ENCODE data around the gene ATE1. TPM values are rescaled to one million over a fixed set of nuclear protein-coding genes. Genes with fewer than 3 reads are reported as not detected.

ATE1 gene
- total RNA-seq, 1 experiment from 2014 or later, result 23.8 TPM

GRCh38 chr10:121813211-121813815 is 114.5 kb downstream of the ATE1 start (continued):
- no peak for TF ChIP-seq ZNF425 (CRISPR knock-in tag; conservative IDR thresholded peaks at IDR 0.05)
- no peak for TF ChIP-seq SP1 (CRISPR knock-in tag; conservative IDR thresholded peaks at IDR 0.05)
- no peak for TF ChIP-seq GTF2I (CRISPR knock-in tag; conservative IDR thresholded peaks at IDR 0.05)
- no peak for TF ChIP-seq PRDM15 (CRISPR knock-in tag; IDR thresholded peaks at IDR 0.05)
- TF ChIP-seq TP53 (CRISPR knock-in tag; IDR thresholded peaks at IDR 0.05), result no peak
- no peak for TF ChIP-seq NFATC4 (CRISPR knock-in tag; IDR thresholded peaks at IDR 0.05)
- TF ChIP-seq GABPB1 (CRISPR knock-in tag; IDR thresholded peaks at IDR 0.05), result no peak
- no peak for TF ChIP-seq KAT7 (CRISPR knock-in tag; IDR thresholded peaks at IDR 0.05; ENCODE audit: borderline replicate concordance)
- TF ChIP-seq OVOL2 (CRISPR knock-in tag; IDR thresholded peaks at IDR 0.05; ENCODE audit: borderline replicate concordance), result no peak

GRCh38 chr10:121812031-121812430 is 115.8 kb downstream of the ATE1 start:
- H3K27ac Mint-ChIP-seq, result peak overlapping the region; percentile 9; the same call in 1 of the 2 replicates
- peaks cover 2% of the 10 kb centered on the region; the same call in 1 of the 2 replicates for H3K4me1 Mint-ChIP-seq
- ATAC-seq (no peak), DNase-seq (ENCODE audit: low spot score) (no peak)
- ChIA-PET CTCF (interaction anchor here (1.2 kb wide), 1 partner anchor 13 kb away, joined by 4 read pairs; no protein-coding TSS in a partner anchor), POLR2A (no interaction called here)
- no peak for TF ChIP-seq ATF1 (CRISPR knock-in tag; IDR thresholded peaks at IDR 0.05)
- TF ChIP-seq ESRRA (CRISPR knock-in tag; IDR thresholded peaks at IDR 0.05; ENCODE audit: borderline replicate concordance), result no peak
- TF ChIP-seq E2F5 (CRISPR knock-in tag; IDR thresholded peaks at IDR 0.05), result no peak
- TF ChIP-seq TEAD4 (CRISPR knock-in tag; IDR thresholded peaks at IDR 0.05), result no peak
- TF ChIP-seq SOX15 (CRISPR knock-in tag; IDR thresholded peaks at IDR 0.05), result no peak
- no peak for TF ChIP-seq ZNF263 (CRISPR knock-in tag; IDR thresholded peaks at IDR 0.05; ENCODE audit: low read depth)
- TF ChIP-seq ZNF121 (CRISPR knock-in tag; IDR thresholded peaks at IDR 0.05), result no peak
- TF ChIP-seq MXD4 (CRISPR knock-in tag; IDR thresholded peaks at IDR 0.05; ENCODE audit: borderline replicate concordance), result no peak
- no peaks in the 10 kb centered on the region; the same call in 1 of the 2 replicates for H3K9me3 Mint-ChIP-seq
- H3K27me3 Mint-ChIP-seq (ENCODE audit: low read depth), result no peaks in the 10 kb centered on the region
- H3K36me3 Mint-ChIP-seq, result 0 out of 2 replicates have a peak, but pooled peaks cover 3% of the 10 kb centered on the region
- no peak overlapping the region for H3K4me3 Mint-ChIP-seq

GRCh38 chr10:121811386-121811785 is 116.4 kb downstream of the ATE1 start:
- H3K27ac Mint-ChIP-seq, result no peak overlapping the region
- no peaks in the 10 kb centered on the region for H3K27me3 Mint-ChIP-seq (ENCODE audit: low read depth)
- ChIA-PET POLR2A (no interaction called here), CTCF (no interaction called here)
- no peak for ATAC-seq
- no peak for TF ChIP-seq GRHL2 (CRISPR knock-in tag; IDR thresholded peaks at IDR 0.05; ENCODE audit: insufficient replicate concordance, severe bottlenecking)
- no peak for TF ChIP-seq E2F1 (CRISPR knock-in tag; IDR thresholded peaks at IDR 0.05)
- no peak for TF ChIP-seq ELF4 (CRISPR knock-in tag; IDR thresholded peaks at IDR 0.05; ENCODE audit: low read depth)
- TF ChIP-seq RELA (CRISPR knock-in tag; IDR thresholded peaks at IDR 0.05; ENCODE audit: borderline replicate concordance), result no peak
- TF ChIP-seq ERG (CRISPR knock-in tag; IDR thresholded peaks at IDR 0.05), result no peak
- TF ChIP-seq CTCF (IDR thresholded peaks at IDR 0.05), result no peak
- no peak for DNase-seq (ENCODE audit: low spot score)
- peaks cover 2% of the 10 kb centered on the region; the same call in 1 of the 2 replicates for H3K4me1 Mint-ChIP-seq
- no peaks in the 10 kb centered on the region; the same call in 1 of the 2 replicates for H3K9me3 Mint-ChIP-seq
- 0 out of 2 replicates have a peak, but pooled peaks cover 2% of the 10 kb centered on the region for H3K36me3 Mint-ChIP-seq
- no peak overlapping the region for H3K4me3 Mint-ChIP-seq

Data from WTC11 (cell line).